ENCODE data around the gene MKNK1. TPM values are rescaled to one million over a fixed set of nuclear protein-coding genes. Genes with fewer than 3 reads are reported as not detected.

MKNK1 gene
- total RNA-seq, 1 donor from 2014 or later, result 22.6 TPM

- TF ChIP-seq CTCF (IDR thresholded peaks at IDR 0.05; ENCODE audit: insufficient read depth, low read length, poor library complexity, severe bottlenecking), result no peak
- H3K36me3 ChIP-seq (ENCODE audit: control insufficient read depth, insufficient read depth, low read length), result no peaks in the 10 kb centered on the region
- no peak for DNase-seq (ENCODE audit: low read depth)
- H3K27me3 ChIP-seq (ENCODE audit: control insufficient read depth, insufficient read depth, low read length), result peaks cover 53% of the 10 kb centered on the region
- no peak overlapping the region for H3K4me3 ChIP-seq (ENCODE audit: low read depth, low read length)
Observed at GRCh38 chr1:46530311-46530710, 73.8 kb downstream of the MKNK1 start.

- Histone ChIP-seq H3K36me3 (ENCODE audit: control insufficient read depth, insufficient read depth, low read length) (no peaks in the 10 kb centered on the region), H3K4me3 (ENCODE audit: low read depth, low read length) (no peak overlapping the region), H3K27me3 (ENCODE audit: control insufficient read depth, insufficient read depth, low read length) (peaks cover 52% of the 10 kb centered on the region)
- no peak for DNase-seq (ENCODE audit: low read depth)
- no peak for TF ChIP-seq CTCF (IDR thresholded peaks at IDR 0.05; ENCODE audit: insufficient read depth, low read length, poor library complexity, severe bottlenecking)
Observed at GRCh38 chr1:46529031-46529630, 74.9 kb downstream of the MKNK1 start.

- no peaks in the 10 kb centered on the region for H3K36me3 ChIP-seq (ENCODE audit: control insufficient read depth, insufficient read depth, low read length)
- no peak for TF ChIP-seq CTCF (IDR thresholded peaks at IDR 0.05; ENCODE audit: insufficient read depth, low read length, poor library complexity, severe bottlenecking)
- peaks cover 46% of the 10 kb centered on the region for H3K27me3 ChIP-seq (ENCODE audit: control insufficient read depth, insufficient read depth, low read length)
- no peak overlapping the region for H3K4me3 ChIP-seq (ENCODE audit: low read depth, low read length)
- no peak for DNase-seq (ENCODE audit: low read depth)
Observed at GRCh38 chr1:46528297-46528955, 75.6 kb downstream of the MKNK1 start.

DNA sequence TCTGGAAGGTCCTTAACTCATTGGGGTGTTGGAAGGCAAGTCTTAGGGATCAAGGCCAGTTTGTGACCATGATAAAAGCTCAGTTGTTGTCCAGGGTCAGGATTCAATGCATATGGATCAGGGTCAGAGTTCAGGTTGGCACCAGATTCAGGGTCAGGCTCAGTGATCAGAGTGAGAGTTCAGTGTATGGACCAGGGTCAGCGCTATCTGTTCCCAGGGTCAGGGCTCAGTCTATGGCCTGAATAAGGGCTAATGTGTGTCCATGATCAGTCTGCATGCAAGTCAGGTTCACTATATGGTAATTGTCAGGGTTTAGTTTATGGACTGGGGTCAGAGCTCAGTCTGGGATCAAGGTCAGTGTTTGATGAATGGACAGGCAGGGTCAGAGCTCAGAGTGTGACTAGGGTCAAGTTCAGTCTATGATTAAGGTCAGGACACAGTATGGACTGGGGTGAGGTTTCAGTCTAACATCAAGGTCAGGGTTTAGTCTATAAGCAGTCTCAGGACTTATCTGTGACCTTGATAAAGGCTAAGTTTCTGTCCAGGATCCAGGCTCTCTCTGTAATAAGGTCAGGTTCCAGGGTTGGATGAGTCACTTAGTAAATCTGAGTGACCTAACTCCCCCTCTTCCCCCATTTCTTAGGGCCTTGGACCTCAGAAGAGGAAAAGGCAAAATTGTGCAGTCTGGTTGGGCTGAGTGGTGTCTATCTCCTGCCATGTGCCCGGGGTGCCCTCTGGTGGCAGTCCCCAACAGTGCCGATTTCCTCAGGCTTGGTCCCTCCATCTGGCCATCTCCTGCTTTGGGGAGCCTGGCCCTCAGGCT, 76.4 kb downstream of the MKNK1 start:
- H3K4me3 ChIP-seq (ENCODE audit: low read depth, low read length), result no peak overlapping the region
- DNase-seq (ENCODE audit: low read depth), result no peak
- H3K27me3 ChIP-seq (ENCODE audit: control insufficient read depth, insufficient read depth, low read length), result peaks cover 45% of the 10 kb centered on the region
- H3K36me3 ChIP-seq (ENCODE audit: control insufficient read depth, insufficient read depth, low read length), result no peaks in the 10 kb centered on the region
- TF ChIP-seq CTCF (IDR thresholded peaks at IDR 0.05; ENCODE audit: insufficient read depth, low read length, poor library complexity, severe bottlenecking), result peak; percentile 99

GRCh38 chr1:46526691-46527291, 77.3 kb downstream of the MKNK1 start:
- H3K27me3 ChIP-seq (ENCODE audit: control insufficient read depth, insufficient read depth, low read length), result peaks cover 42% of the 10 kb centered on the region
- DNase-seq (ENCODE audit: low read depth), result no peak
- H3K36me3 ChIP-seq (ENCODE audit: control insufficient read depth, insufficient read depth, low read length), result no peaks in the 10 kb centered on the region
- no peak overlapping the region for H3K4me3 ChIP-seq (ENCODE audit: low read depth, low read length)
- no peak for TF ChIP-seq CTCF (IDR thresholded peaks at IDR 0.05; ENCODE audit: insufficient read depth, low read length, poor library complexity, severe bottlenecking)
